Activated CD4-positive, alpha-beta T cell treated with anti-CD3 and anti-CD28 coated beads for 48 hours (primary cell): ENCODE data around the gene PLXNA3.

ENCODE experiments used
- DNase-seq: peaks from one replicate; pipeline ENCODE4 v3.0.0-alpha.2; 2020

Gene PLXNA3

DNA sequence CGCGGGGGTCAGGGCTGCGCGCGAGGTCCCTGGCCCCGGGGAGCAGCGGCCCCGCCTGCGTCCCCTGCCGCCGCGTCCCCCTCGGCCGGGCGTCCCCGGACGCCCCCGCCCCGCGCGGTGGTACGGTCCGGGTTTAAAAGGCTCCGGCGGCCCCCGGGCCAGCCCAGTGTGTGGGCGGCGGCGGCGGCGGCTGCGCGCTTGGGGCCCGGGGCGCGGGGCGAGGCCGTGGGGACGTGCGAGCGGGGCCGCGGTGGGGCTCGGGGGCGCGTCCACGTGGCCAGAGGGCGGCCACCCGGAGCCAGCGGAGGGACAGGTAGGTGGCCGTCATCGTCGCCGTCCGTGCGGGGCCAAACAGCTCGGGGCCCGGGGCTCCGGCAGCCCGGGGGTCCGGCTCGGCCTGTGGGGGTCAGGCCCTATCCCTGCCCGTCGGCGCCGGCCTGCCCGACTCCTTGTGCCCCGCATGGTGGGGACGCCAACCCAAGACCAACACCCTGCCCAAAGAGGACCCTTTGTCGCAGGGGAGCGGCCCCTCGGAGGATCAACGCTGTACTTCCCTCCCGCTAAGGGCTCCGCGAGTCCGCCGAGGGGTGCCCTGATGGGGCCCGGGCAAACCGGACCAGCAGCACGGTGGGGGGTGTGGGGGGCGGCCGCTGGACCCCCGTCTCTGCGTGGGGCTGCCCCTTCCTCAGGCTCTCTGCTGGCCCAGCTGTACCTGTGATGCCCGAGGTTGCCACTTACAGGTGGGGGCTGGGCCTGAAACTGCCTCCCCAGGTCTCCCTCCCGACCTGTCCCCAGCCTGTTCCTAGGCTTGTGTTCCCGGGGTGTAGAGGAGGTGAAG, at the start of gene PLXNA3:
PLXNA3 (plus strand) TSS at position 166 of the 838 bp plus-strand sequence. CDS start 1,903 bp downstream, outside the sequence.
- peak; percentile 67 for DNase-seq

DNA sequence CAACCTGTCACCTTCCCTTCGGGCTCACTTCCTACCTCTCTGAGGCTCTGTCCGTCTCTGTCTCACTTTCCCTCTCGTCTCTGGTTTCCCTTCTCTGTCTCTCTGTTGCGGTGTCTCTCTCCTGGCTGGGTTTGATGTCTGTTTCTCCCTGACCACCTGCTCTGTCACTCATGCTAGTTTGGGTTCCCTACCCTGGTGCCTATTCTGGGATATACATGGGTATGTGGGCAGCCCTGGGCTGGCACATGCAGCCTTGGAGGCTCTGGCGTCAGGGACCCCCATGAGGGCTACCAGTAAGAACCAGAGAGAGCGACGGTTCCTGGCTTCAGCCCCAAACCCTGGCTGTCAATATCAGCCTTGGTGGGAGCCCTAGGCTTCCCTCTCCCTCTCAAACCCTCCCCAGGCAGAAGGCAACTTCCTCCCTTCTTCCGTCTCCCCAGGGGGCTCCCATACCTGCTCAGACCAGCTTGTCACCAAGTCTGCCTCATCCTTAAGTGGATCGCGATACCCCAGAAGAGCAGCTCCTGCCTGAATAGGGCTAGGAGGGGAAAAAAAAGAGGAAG, 49.3 kb upstream of the PLXNA3 start:
- DNase-seq, result no peak

DNA sequence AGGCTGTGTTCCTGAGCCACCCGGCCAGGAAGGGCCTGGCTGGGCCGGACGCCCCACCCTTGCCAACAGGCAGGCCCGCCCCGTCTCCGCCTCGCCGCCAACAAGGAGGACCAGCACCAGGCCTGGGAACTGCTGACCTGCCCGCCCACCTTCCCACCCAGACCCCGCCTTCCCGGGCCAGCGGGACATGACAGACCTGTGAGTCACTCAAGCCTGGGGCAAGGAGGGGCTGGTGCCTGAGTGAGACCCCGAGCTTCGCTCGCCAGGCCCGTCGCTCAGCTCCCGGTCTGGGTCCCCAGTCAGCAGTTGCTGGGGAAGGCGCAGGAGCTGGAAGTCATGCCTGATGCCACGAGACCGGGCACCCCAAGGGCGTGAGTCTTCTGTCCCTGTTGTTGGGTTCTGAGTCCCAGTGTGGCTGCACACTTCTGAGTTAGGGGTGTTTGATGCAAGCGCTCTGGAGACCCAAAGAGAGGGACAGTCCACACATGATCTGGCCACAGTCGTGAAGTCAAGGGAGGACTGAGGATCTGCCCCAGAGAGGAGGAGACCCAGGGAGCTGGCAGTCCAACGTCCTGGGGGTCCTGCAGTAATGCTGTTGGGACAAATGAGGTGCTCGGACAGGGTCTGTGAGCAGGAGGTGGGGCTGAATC, 48.7 kb upstream of the PLXNA3 start, which contains the start of gene DNASE1L1:
DNASE1L1 (minus strand) TSS at position 33 of the 650 bp plus-strand sequence. CDS start 3,686 bp downstream, outside the sequence.
- DNase-seq, result no peak

DNA sequence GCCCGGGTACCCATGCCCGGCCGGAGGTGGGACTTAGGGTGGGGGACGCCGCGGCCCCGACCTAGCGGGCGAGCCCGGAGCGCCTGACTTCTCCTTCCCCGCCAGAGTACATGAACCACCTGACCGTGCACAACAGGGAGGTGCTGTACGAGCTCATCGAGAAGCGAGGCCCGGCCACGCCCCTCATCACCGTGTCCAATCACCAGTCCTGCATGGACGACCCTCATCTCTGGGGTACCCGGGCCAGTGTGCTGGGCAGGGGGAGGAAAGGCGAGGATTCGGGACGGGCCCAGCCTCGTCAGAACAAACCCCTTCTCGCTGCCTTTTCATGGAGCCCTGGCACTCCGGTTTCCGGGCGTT, 46.1 kb upstream of the PLXNA3 start:
- DNase-seq, result peak; percentile 78

DNA sequence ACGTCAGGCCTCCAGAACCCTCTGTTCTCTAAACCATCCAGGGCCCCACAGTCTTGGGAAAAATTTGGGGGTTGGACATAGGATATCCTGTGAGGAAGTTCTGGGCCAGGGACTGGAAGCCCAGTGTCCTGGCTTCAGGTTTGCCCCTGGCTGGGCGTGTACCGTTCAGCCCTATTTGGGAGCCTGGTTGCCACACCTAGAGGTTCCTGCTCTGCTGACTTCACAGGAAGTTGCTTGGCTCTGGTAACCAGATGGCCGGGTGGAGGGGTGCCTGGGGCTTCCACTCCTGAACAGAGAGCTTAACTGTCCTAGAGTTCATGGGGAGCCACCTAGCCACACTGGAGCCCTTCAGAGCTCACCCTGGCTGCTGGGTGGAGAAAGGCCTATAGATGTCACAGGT, 45.6 kb upstream of the PLXNA3 start:
- peak; percentile 39 for DNase-seq

DNA sequence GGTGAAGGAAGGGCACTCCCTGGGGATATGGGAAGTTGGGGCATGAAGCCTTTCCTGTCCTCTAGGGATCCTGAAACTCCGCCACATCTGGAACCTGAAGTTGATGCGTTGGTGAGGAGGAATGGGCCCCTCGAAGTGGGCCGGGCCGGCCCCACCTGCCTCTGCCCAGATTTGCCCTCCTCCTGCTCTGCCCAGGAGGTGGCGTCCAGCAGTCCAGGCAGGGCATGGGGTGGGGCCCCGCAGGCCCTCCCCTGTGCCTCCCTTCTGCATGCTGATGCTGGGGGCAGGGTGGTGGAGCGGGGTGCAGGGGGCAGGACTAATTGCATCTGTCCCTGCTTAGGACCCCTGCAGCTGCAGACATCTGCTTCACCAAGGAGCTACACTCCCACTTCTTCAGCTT, 44.9 kb upstream of the PLXNA3 start:
- no peak for DNase-seq

DNA sequence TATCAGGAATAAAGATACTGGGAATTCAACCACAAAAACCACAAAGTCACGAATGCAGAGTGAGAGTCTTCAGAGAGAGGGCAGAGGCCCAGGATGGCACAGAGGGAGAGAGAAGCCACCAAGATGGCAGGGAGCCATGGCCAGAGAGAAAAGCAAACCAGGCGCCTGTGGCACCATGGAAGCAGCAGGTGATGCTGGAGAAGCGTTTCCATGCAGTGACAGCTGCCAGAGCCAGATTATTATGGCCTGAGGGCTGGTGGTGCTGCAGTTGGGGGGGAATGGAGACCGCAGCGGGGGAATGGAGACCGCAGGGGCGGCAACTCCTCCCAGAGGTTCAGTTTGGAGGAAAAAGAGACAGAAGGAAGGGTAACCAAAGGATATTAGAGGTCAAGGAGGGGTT, 40.9 kb upstream of the PLXNA3 start:
- no peak for DNase-seq

DNA sequence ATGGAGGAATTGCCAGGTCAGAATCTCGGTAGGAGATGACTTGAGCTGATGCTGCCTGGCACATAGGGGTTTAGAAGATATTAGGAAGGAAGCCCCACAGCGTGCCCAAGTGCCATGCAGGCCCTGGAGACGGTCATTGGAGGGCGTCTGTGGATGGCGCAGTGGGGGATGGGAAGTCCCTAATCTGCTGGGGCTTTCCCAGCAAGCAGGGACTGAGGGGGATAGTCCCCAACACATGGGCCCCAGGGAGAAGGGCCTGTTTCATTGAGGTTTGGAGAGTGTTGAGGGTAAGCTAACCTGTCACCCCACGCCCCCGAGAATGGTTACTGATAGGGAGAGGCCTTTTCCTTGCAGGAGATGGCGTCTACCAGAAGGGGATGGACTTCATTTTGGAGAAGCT, 38.9 kb upstream of the PLXNA3 start:
- DNase-seq, result no peak

DNA sequence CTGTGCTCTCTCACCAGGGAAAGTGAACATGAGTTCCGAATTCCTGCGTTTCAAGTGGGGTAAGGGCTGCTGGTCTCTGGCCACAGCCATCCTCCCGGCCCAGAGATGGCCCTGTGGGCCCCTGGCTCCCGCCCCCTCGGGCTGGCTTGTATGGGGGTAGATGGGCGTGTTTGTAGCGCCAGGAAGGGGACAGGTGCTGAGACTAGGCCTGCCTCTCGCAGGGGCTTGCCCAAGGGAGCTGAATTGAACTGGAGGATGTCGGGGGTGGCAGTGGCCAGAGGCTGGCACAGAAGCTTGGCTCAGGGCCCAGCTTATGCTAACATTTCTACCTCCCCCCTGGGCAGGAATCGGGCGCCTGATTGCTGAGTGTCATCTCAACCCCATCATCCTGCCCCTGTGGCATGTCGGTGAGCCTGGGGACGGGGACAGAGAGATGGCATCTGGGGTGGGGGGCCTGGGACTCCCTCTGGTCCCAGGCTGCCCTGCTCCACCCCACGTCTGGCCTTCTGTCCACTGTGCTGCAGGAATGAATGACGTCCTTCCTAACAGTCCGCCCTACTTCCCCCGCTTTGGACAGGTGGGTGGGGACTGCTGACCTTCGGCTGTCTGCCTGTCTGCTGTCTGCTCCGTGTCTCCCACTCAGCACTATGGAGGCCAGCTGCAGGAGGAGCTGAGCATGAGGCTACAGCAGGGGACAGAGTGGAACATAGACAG, 38.2 kb upstream of the PLXNA3 start:
- DNase-seq, result no peak

DNA sequence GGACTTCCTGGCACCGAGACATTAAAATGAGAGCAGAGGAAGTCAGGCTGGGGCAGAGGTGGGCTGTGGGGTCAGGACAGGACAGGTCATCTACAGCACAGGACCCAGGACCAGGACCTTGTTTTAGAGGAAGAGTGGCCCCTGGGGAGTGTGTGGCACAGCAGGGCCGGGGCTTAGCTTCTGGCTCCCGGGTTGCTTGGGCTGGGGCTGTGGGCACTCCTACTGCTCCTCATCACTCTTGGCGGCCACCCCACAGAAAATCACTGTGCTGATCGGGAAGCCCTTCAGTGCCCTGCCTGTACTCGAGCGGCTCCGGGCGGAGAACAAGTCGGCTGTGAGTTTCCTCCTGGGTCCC, 37.7 kb upstream of the PLXNA3 start:
- DNase-seq, result no peak

DNA sequence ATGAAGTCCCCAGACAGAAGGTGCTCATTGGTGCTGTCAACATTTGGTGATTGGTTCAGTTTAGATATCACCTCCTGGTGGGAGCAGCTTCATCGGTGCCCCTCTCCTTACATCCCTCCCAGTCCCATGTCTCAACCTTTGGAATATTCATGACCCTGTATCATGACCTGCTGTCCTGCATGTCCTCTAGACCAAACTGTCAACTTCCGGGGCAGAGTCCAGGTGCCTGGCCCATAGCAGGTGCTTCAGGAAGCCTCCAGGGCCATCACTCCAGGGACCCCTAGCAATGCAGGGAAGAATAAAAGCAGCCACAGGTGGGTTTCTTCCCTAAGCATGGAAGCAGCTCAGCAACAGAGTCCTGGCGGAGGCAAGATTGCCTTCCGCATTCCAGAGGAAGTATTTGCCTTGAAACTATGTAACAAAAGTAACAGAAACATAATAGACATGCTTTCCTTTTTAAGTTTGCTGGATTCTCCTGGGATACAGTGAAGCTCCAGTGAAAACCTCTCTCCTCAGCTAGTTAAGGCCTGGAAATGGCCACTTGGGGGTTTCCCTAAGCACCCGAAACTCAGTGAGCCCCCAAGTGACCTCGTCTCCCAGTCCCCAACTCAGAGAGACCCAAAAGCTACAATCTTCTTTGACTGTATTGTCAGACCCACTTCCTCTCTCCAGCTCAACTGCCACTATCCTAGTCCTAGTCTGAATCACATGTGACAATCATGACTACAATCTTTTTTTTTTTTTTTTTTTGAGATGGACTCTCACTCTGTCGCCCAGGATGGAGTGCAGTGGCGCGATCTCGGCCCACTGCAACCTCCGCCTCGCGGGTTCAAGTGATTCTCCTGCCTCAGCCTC, 30.9 kb upstream of the PLXNA3 start:
- DNase-seq, result no peak

DNA sequence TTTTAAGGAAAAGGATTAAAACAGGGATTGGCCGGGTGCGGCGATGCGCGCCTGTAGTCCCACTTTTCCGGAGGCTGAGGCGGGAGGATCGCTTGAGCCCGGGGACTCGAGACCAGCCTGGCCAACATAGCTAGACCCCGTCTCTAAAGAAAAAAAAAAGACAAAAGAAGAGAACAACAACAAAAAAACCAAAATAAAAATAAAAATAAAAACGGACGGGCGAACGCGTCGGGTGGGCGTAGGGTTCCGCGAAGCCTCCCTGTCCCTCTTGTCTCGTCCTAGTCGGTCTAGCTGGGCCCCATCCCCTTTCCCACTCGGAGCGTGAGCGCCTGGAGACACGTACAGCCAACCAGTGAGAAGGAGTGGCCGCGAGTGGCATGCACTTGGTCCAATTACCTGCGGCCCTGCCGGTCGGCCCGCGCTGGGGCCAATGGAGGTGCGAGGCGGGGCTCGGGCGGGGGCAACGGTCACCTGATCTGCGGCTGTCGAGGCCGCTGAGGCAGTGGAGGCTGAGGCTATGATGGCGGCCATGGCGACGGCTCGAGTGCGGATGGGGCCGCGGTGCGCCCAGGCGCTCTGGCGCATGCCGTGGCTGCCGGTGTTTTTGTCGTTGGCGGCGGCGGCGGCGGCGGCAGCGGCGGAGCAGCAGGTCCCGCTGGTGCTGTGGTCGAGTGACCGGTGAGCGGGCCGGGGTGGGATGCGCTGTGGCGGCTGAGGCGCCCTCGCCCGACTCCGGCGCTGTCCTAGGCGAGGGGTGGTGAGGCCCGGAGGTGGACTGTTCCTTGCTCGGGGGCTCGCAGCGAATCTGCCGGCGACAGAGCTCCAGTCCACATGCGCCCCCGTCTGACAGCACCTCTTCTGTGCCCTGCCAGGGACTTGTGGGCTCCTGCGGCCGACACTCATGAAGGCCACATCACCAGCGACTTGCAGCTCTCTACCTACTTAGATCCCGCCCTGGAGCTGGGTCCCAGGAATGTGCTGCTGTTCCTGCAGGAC, 29.6 kb upstream of the PLXNA3 start, which contains the start of gene ATP6AP1:
ATP6AP1 (plus strand) TSS at position 502 of the 996 bp plus-strand sequence; CDS start at position 518, 16 bp downstream.
- peak; percentile 92 for DNase-seq

DNA sequence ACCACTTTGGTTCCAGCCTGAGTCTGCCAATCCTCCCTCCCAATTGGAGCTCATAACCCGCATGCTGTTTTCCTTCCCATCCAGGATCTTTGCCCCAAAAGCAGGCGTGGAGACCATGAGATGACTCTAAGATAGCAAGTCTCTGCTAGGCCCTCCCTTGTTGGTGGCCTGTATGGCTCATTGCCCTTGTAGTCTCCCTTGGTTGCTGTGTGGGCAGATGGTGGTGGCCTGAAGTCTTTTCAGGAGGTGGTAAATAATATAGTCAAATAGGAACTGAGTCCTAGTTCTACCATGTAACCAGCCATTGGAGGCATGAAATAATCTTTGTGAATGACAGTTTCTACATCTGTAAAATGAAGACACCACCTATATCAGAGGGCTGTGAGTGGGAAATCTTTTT, 28.4 kb upstream of the PLXNA3 start:
- DNase-seq, result no peak

DNA sequence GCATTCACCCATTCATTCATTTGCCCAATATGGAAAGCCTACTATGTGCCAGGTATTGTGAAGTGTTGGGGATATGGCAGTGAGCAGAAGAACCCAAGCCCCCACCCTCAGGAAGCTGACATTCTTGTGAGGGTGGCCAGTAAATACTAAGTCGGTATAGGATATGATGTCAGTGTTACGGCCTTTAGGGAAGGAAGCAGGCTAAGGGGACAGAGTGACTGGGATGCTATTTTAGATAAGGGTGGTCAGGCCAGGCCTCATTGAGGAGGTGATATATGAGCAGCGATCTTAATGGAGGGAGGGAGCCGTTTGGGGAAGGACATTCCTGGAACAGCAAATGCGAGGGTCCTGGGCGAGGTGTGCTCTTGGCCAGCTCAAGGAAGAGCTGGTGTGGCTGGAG, 27.6 kb upstream of the PLXNA3 start:
- no peak for DNase-seq

DNA sequence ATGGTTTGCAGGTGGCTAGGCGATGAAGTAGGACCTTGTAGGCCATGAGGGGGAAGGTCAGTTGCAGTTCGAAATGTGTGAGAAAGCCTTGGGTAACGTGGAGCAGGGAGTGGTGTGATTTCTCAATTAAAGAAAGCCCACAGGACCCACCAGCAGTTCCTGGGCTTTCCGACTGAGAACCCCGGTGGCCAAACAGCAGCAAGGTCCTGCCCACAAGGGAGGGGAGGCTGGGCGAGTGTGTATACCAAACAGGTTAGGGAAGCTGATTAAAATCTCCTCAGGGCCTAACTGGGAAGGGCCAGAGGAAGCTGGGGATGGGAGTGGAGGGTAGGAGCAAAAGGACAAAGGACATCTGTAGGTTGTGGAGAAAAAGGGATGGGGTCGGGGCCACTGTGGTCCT, 27.2 kb upstream of the PLXNA3 start:
- no peak for DNase-seq

DNA sequence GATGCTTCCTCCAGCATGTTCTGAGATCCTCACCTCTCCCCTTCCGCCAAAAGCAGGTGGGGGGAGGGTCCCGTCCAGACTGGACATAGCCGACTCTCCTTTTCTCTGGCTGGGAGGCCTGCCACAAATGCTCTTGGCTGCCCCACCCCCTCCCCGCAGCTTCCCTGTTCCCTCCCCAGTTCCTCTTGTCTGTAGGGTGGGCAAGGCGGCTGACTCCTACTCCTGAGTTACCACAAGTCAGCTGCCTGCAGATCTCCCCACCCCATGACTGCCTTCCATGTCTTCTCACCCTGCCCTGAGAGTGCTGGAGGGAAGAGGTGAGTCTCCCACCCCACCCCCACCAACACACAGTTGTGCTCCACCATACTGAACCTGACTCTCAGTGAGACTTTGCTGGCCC, 26.7 kb upstream of the PLXNA3 start:
- no peak for DNase-seq

DNA sequence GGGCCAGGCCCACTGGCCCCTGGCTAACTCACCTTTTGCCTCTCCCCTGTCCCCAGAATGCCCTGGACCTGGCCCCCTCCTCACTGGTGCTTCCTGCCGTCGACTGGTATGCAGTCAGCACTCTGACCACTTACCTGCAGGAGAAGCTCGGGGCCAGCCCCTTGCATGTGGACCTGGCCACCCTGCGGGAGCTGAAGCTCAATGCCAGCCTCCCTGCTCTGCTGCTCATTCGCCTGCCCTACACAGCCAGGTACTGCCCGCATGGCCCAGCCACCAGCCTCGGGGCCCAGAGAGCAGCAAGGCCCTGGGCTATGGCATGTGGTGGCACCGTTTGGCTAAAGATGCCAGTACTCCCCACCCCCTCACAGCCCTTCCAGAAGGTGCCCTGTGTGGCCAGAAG, 25.9 kb upstream of the PLXNA3 start:
- DNase-seq, result no peak

DNA sequence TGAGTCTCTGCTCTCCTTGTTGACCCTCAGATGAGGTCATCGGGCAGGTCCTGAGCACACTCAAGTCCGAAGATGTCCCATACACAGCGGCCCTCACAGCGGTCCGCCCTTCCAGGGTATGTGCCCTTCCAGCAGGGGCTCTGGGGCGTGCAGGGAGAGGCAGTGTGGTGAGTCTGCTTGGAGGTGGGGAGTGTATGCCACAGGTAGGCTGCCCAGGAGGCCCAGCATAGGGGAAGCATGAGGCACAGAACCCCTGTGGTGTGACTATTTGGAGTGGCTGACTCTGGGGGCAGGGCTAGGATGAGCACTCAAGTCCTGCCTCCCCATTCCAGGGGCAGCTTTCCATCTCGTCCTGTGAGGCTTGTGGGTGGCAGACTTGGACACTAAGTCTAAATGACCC, 24.5 kb upstream of the PLXNA3 start:
- DNase-seq, result no peak

DNA sequence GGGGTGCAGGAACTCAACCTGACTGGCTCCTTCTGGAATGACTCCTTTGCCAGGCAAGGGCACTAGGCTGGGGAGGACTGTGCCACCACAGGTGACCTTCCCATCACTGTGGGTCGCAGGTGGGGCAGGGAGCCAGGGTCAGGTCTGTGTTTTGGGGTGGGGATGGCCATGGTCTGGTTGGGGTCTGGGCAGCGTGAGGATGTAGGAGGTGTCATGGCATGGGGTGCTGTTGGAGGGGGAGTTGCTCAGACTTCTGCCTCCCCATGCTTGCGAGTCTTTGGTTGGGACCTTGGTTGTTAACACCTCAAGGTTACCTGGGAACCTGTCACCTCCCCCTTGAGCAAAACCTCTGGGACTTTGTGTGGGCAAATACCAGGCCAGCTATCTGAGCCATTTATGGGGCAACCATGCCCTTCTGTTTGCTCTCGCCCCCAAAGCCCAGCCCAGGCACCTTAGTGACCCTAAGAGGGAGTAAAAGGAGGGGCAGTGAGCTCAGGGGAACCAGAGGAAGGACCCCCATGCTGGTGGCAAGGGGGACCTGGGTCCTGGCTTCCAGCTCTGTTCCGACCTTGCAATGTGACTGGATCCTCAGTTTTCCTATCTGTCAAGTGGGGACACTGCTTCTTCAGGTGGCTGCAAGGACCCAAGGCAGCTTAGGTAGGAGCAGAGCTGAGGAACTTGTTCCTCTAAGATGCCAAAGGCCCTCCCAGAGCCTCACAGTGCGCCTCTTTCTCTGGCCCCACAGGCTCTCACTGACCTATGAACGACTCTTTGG, 23.5 kb upstream of the PLXNA3 start:
- no peak for DNase-seq

DNA sequence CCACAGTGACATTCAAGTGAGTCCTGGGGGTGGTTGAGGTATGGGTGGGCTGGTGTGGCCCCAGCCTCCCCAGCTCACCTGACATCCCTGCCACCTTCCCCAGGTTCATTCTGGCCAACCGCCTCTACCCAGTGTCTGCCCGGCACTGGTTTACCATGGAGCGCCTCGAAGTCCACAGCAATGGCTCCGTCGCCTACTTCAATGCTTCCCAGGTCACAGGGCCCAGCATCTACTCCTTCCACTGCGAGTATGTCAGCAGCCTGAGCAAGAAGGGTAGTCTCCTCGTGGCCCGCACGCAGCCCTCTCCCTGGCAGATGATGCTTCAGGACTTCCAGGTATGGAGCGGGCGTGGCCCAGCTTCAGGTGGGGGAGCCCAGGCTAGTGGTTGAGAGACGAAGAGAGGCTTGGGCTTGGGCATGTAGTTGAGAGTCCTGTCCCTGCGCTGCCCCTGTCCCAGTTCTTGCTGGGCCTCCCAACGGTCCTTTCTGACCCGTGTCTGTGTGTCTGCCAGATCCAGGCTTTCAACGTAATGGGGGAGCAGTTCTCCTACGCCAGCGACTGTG, 22.8 kb upstream of the PLXNA3 start:
- DNase-seq, result no peak
